Daoy (cell line): ENCODE data around the gene TK2. TPM values are rescaled to one million over a fixed set of nuclear protein-coding genes. Genes with fewer than 3 reads are reported as not detected.

Source experiments
- DNase-seq: peaks from one replicate; pipeline ENCODE4 v3.0.0-alpha.2; 2015; ENCODE audit warnings: low read depth
- total RNA-seq: library from RNA; depleted of rRNA; stranded (reverse); fragments of >200 nt; shearing (Covaris generic); gene quantifications from 2 replicates; pipeline ENCODE4 v1.2.3, GENCODE V29; 2014

TK2 gene
- total RNA-seq, 1 experiment from 2014 or later = 8.5 TPM

- DNase-seq = no peak
Measured at GRCh38 chr16:66484453-66485213, 65.3 kb downstream of the TK2 start.

DNA sequence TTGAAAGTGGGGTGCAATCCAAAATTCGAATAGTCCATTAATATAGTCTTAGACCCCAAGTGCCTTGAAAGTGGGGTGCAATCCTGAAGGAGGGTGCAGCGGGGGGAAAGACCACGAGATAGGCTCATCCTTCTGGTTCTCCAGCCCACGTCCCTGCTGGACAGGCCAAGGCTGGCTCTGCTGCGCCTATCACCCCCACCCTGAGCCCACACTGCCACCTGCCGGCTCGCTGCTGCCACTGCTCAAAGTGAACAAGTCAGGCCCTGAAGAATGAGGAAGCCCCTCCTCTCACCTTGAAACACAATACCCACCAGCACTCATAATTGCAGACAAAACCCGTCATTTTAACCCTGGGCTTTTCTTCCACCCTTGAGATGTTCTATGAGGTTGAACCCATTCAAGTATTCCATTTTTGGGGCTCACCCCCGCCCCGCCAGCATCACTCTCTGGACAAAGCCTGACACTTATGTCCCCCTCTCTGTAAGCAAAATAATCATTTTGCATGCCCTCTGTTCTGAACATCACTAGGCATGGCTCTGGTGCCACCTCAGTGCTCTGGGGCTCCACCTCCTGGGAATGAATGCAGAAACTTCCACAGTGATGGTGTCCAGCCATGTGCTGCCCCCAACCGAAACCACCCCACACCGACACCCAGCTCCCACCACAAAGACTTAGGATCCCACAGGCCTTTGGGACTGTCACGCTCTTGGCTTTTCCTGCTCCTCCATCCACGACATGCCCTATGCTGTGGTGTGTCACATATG is 66.1 kb downstream of the TK2 start:
- peak; percentile 79 for DNase-seq

DNA sequence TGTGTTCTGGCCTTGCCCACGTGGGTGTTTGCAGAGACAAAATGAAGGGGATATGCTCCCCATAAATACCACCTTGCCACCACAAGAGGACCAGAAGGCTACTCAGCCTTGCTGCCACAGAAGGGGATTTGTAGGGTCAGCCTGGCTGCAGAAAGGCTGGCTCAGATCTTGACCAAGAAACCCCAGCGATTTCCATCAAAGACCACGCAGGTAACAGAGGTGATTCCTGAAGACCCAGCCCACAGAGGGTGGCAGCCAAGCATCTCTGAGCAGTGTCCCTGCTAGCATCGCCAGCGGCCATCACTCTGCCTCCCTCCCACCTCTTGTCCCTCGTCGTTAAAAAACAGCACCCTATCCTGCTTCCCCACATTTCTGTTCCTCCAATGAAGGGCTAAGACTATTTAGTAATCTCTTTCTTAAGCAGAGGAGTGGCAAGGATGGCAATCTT is 68.0 kb downstream of the TK2 start:
- no peak for DNase-seq

DNA sequence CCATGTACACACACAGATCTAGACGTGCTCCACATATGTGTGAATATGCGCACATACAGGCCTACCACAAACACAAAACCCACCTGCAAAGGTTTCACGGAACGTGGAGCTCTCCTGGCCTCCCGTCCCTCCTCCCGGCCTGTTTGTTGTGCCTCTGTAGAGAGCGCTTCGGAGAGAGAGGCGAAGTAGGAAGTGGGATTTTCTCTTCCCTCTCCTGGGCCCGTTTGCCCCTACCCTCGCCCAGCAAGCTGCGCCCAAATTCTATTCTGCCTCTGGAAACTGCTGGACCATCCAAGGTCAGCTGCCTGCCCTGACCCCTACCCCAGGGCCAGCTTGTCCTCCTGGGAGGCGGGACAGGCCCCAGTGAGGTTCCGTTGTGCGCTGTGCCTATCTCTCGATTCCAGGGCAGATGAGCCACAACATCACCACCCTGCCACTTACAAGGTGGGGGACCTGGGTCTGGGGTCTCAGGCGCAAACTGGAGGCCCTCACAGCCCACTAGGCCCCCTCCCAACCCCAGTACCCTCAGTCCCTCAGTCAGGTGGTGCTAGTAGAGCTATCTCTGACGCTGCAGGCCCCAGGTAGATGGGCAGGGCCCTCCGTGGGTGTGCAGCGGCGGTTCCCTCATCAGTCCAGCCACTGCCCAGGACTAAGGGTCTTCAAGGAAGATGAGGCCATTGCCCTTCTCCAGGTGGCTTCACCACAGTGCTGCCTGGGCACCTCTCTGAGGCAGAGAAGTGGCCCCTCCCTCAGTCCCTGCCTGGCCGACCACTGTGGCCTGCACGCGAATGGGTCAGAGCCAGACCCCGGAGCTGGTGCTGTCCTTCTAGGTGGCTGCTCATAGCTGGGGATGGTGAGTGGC is 68.6 kb downstream of the TK2 start:
- no peak for DNase-seq

- no peak for DNase-seq
Measured at GRCh38 chr16:66480265-66481080, 69.4 kb downstream of the TK2 start.

GRCh38 chr16:66479661-66480264 is 70.2 kb downstream of the TK2 start:
- no peak for DNase-seq

- peak; percentile 77 for DNase-seq
Measured at GRCh38 chr16:66478733-66479511, 71.0 kb downstream of the TK2 start.

DNA sequence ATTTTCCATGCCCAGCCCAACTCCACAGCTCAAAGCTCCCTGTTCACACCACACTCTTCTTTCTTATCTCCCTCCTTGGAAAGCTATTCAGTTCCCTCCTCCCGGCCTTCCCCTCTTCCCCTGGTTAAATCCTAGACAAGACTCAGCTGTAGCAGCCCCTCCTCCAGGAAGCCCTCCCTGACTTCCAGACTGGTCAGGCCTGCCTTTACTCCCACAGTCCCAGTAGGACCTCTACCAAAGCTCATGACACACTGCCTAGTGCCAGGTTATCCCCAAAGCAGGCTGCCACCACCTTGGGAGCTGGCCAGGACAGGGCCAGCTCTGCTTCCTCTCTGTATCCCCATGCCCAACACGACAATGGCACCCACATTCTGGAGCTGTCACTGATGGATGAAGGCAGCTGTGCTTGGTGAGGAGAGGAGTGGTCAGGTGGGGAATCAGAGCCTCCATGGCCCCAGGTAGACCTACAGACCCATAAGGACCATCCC is 72.8 kb downstream of the TK2 start:
- no peak for DNase-seq

GRCh38 chr16:66476328-66477027 is 73.4 kb downstream of the TK2 start:
- DNase-seq = no peak

- no peak for DNase-seq
Measured at GRCh38 chr16:66475232-66475631, 74.7 kb downstream of the TK2 start.

DNA sequence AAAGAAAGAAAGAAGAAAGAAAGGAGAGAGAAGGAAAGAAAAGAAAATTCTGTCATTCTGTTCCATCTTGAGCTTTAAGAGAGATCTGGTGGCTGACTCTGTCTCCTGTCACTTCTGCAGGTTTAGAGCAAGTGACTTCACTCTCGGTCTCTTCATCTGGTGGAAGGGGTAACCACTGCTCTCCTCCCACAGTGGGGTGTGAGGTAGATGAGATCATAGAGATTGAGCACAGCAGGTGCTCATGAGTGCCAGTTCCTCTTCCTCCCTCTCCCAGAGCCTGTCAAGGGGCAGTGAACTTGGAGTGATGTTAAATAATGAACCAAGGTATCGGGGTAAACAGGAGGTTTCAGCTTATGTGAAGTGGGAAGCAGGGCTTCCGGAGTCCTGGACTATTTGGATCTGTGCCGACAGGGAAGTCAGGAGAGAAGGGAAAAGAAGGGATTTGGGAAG is 75.1 kb downstream of the TK2 start:
- peak; percentile 35 for DNase-seq

GRCh38 chr16:66473654-66474519 is 76.0 kb downstream of the TK2 start:
- no peak for DNase-seq

GRCh38 chr16:66473051-66473571 is 76.8 kb downstream of the TK2 start:
- no peak for DNase-seq

DNA sequence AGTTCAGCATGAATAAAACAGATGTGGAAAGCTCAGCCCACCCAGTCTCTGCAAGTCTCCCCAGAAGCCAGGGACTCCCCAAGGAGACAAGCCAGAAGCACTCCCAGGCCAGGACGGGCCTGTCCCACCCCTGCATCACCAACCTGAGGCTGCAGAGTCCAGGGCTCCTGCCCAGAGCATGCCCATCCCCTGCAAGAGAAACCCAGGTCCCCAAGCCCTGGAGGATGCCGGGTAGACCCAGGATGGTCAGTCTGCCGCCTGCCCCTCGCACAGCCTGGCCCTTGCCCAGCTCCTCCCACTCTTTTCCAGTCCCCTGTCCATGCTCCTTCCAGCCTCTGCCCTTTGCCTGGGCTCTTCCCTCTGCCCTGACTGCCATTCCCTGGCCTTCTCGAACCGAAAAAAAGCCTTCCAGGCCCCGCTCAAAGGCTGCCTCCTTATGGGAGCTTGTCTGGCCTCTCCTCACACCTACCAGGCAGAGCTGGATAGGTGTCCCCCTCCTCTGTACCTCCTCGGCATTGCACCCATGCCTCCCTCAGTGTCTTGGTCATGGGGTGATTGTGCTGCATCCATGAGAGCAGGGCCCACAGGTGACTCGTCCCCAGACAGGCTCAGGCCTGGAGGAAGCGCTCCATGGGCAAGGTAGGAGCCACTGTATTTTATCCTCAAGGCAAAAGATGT is 78.1 kb downstream of the TK2 start:
- DNase-seq = no peak

DNA sequence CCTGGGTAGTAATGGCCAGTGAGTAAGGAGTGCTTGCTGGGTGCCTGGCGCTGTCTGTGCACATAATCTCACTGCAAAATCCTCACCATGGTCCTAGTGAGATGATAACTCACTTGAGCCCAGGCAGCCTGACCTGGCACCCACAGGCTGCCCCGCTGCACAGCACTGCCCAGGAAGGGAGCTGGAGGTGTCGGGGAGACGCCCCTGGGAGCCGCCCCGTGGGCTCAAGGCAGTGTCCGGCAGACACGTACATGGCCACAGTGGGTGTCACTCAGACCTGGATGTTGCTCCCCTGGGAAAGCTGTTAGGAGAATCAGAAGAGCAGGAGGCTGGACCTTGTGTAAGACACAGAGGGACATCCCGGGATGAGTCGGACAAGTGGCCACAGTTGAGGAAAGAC is 78.7 kb downstream of the TK2 start:
- DNase-seq = no peak

DNA sequence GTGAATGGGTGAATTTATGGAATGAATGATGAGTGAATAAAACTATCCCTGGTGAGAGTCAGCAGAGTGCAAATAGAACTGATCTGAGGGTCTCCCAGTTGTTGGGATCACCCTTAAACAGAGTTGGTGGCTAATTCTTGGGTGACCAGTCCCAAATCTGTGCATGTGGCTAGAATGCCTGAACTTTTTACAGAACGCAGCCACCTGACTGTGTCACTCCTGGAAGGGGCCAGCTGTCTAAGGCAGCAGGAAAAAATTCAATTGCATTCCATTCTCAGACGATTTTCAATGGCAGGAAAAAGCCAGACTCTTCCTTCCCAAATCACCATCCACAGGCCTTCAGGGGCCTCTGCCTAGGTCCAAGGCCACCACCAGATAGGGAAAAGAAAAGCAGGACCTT is 79.4 kb downstream of the TK2 start:
- no peak for DNase-seq

DNA sequence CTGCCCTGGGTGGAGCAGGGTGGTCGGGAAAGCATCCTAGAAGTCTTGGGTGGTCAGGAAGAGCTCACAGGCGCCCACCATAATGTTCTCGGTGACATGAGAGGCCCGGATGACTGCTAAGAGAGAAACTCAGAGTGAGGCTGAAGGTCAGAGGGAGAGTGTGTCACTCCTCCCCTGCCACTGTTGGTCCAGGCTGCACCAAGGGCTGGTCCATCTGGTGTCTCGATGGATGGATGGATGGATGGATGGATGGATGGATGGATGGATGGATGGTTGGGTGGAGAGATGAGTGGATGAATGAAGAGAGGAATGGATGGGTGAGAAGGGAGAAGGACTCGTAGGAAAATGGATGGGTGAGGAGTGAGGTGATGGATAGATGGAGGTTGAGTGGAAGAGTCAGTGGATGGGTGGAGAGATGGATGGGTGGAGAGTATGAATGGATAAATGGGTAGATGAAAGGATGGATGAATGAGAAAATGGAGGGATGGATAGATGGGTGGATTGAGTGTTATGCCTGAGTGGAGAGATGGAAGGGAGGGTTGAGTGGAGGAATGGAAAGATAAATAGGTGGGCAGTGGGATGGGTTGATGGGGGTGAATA is 79.9 kb downstream of the TK2 start:
- DNase-seq = no peak
